DND-41 (cell line): ENCODE results near the gene CIZ1.

ENCODE experiments used
- ATAC-seq: fragments of 200-7000 bp; cut with Tn5 transposase; 3 replicates; pipeline ENCODE4 v1.9.1; 2021; ENCODE audit warnings: low read depth; ENCODE audit not compliant: insufficient read depth
- DNase-seq: peaks from one replicate; pipeline ENCODE4 v3.0.0-alpha.2; 2020
- H2AFZ ChIP-seq: 2 replicates; pipeline ENCODE4 v1.6.0; 2012; ENCODE audit warnings: low read depth, low read length
- H3K27ac ChIP-seq: 2 replicates; pipeline ENCODE4 v1.5.1; 2012; ENCODE audit warnings: low read length, inconsistent platforms
- H3K27me3 ChIP-seq: fragments of 200-600 bp; sonication (generic); 2 replicates; pipeline ENCODE4 v1.6.0; 2012; ENCODE audit warnings: low read length, mild to moderate bottlenecking, inconsistent platforms; ENCODE audit not compliant: insufficient read depth, poor library complexity
- H3K36me3 ChIP-seq: 2 replicates; pipeline ENCODE4 v1.5.1; 2012; ENCODE audit warnings: low read length, inconsistent platforms; ENCODE audit not compliant: insufficient read depth
- H3K4me1 ChIP-seq: 2 replicates; pipeline ENCODE4 v1.5.1; 2012; ENCODE audit warnings: mild to moderate bottlenecking, low read length; ENCODE audit not compliant: insufficient read depth
- H3K4me2 ChIP-seq: 2 replicates; pipeline ENCODE4 v1.6.0; 2012; ENCODE audit warnings: mild to moderate bottlenecking, moderate library complexity, low read length, inconsistent platforms; ENCODE audit not compliant: insufficient read depth
- H3K4me3 ChIP-seq, 2 experiments: fragments of 200-600 bp in 1 of 2; shearing (Covaris generic) in 1 of 2; 2 replicates each; pipeline ENCODE4 v1.5.1; 2012 to 2016; ENCODE audit warnings: inconsistent platforms in 2 of 2, low read length in 2 of 2, mild to moderate bottlenecking in 2 of 2, low read depth in 1 of 2, moderate library complexity in 1 of 2
- H3K79me2 ChIP-seq: 2 replicates; pipeline ENCODE4 v1.6.0; 2012; ENCODE audit warnings: low read length, inconsistent platforms; ENCODE audit not compliant: insufficient read depth
- H3K9ac ChIP-seq: 2 replicates; pipeline ENCODE4 v1.6.0; 2012; ENCODE audit warnings: low read depth, mild to moderate bottlenecking, inconsistent platforms, low read length, moderate library complexity
- H3K9me3 ChIP-seq: 2 replicates; pipeline ENCODE4 v1.5.1; 2012; ENCODE audit warnings: low read length, moderate library complexity, mild to moderate bottlenecking, inconsistent platforms; ENCODE audit not compliant: insufficient read depth, severe bottlenecking
- H4K20me1 ChIP-seq: 2 replicates; pipeline ENCODE4 v1.6.0; 2012; ENCODE audit warnings: low read length; ENCODE audit not compliant: insufficient read depth
- EZH2 ChIP-seq: IDR thresholded peaks from 3 replicates; pipeline ENCODE4 v1.6.1; 2012; ENCODE audit warnings: borderline replicate concordance, low read depth, mild to moderate bottlenecking, moderate library complexity, low read length, inconsistent platforms; ENCODE audit not compliant: severe bottlenecking
- TF ChIP-seq, protein P1 (sequence below): IDR thresholded peaks from 2 replicates; pipeline ENCODE4 v1.5.1; 2012; ENCODE audit warnings: borderline replicate concordance, low read length, moderate library complexity, mild to moderate bottlenecking; ENCODE audit not compliant: poor library complexity, severe bottlenecking; ENCODE audit errors: extremely low read depth

CIZ1 gene

DNA sequence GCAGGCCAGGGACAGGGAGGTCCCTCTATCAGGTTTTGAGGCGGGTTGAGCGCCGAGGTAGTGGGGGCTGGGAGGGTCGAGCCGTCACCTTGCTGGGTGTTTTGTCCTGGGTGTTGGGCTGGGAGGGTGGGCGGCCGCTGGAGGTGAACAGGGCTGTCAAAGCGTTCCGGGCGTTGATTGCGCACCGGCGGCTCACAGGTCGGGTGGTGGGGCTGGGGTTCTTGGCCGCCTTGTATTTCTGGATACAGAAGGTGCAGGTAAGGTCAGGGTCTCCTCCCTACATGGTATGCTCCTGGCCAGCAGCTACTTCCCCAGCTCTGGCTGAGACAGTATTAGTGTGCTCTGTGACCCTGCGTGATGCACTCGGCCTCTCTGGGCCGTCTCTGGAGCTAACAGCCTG lies 25.2 kb downstream of the CIZ1 start:
- H3K36me3 ChIP-seq = peaks cover 73% of the 10 kb centered on the region
- H3K4me1 ChIP-seq = peaks cover 14% of the 10 kb centered on the region
- no peak overlapping the region for H3K9ac ChIP-seq
- no peaks in the 10 kb centered on the region for H3K27me3 ChIP-seq
- peaks cover 5% of the 10 kb centered on the region; the same call in 1 of the 2 replicates for H3K79me2 ChIP-seq
- H2AFZ ChIP-seq = no peak overlapping the region
- TF ChIP-seq, protein P1, sequence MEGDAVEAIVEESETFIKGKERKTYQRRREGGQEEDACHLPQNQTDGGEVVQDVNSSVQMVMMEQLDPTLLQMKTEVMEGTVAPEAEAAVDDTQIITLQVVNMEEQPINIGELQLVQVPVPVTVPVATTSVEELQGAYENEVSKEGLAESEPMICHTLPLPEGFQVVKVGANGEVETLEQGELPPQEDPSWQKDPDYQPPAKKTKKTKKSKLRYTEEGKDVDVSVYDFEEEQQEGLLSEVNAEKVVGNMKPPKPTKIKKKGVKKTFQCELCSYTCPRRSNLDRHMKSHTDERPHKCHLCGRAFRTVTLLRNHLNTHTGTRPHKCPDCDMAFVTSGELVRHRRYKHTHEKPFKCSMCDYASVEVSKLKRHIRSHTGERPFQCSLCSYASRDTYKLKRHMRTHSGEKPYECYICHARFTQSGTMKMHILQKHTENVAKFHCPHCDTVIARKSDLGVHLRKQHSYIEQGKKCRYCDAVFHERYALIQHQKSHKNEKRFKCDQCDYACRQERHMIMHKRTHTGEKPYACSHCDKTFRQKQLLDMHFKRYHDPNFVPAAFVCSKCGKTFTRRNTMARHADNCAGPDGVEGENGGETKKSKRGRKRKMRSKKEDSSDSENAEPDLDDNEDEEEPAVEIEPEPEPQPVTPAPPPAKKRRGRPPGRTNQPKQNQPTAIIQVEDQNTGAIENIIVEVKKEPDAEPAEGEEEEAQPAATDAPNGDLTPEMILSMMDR = no peak
- TF ChIP-seq EZH2 = no peak
- peaks cover 17% of the 10 kb centered on the region; the same call in 1 of the 2 replicates for H4K20me1 ChIP-seq
- no peak overlapping the region for H3K4me3 ChIP-seq
- H3K4me2 ChIP-seq = no peak overlapping the region
- H3K9me3 ChIP-seq = no peaks in the 10 kb centered on the region
- DNase-seq = no peak
- H3K27ac ChIP-seq = no peak overlapping the region
- no peak for ATAC-seq

DNA sequence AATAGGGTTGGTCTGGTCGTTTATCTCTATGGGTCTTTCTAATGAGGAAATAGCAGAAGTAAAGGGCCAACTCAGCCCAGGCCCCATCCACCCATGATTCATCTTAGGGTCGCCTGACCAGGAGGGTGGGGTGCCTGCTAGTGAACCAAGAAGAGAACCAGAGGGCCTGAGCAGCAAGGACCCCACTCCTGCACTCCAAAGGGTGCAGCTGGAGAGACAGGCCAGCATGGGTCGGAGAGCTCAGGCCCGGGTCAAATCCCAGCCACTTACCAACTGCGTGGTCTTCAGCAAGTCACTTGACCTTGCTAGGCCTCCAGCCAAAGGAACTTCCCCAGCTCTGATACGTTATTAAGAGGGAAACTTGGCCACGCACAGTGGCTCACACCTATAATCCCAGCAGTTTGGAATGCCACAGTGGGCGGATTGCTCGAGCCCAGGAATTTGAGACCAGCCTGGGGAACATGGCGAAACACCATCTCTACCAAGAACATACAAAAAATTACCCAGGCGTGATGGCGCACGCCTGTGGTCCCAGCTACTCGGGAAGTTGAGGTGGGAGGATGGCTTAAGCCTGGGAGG lies 27.0 kb downstream of the CIZ1 start:
- TF ChIP-seq, protein P1 = no peak
- no peak for TF ChIP-seq EZH2
- Histone ChIP-seq H3K9me3 (no peaks in the 10 kb centered on the region), H2AFZ (no peak overlapping the region), H3K27me3 (no peaks in the 10 kb centered on the region), H3K4me3 (no peak overlapping the region), H3K79me2 (peaks cover 7% of the 10 kb centered on the region), H3K4me1 (peaks cover 23% of the 10 kb centered on the region), H3K36me3 (peaks cover 65% of the 10 kb centered on the region), H3K27ac (no peak overlapping the region), H4K20me1 (peaks cover 17% of the 10 kb centered on the region; the same call in 1 of the 2 replicates), H3K4me2 (no peak overlapping the region), H3K9ac (no peak overlapping the region)
- ATAC-seq (no peak), DNase-seq (no peak)

DNA sequence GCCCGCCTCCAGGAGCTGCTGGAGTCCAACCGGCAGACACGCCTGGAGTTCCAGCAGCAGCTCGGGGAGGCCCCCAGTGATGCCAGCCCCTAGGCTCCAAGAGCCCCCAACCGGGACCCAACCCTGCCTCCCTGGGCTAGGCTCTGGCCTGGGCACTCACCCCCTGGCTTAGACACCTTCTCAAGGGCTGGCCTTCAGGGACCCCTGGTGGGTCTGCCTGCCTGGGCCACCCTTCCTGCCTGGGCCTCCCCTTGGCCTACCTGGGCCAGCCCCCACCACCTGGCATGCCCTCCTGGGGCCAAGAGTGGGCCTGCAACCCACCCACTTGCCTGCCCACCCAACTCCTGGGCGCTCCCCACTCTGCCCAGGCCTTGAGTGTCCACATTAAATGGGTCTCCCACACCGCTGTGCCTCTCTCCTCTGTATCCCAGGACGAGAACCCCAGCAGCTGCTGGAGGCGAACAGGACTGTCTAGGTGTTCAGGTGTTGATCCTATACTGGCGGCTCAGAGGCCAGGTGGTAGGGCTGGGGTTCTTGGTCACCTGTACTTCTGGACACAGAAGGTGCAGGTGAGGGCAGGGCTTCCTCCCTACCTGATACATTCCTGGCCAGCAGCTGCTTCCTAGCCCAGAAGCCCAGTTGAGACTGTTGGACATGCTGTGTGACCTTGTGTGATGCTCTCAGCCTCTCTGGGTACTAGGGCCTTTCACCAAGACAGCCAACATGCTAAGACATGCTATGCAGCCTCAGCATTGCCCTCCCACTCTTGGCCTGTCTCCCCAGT lies 27.7 kb downstream of the CIZ1 start:
- Histone ChIP-seq H3K9me3 (no peaks in the 10 kb centered on the region), H4K20me1 (peaks cover 17% of the 10 kb centered on the region; the same call in 1 of the 2 replicates), H3K27ac (no peak overlapping the region), H3K36me3 (peaks cover 58% of the 10 kb centered on the region), H3K9ac (no peak overlapping the region), H3K4me2 (no peak overlapping the region), H3K27me3 (no peaks in the 10 kb centered on the region), H2AFZ (no peak overlapping the region), H3K79me2 (peaks cover 7% of the 10 kb centered on the region), H3K4me3 (no peak overlapping the region), H3K4me1 (peaks cover 25% of the 10 kb centered on the region)
- TF ChIP-seq, protein P1 = no peak
- no peak for TF ChIP-seq EZH2
- ATAC-seq (no peak), DNase-seq (no peak)
